HepG2 (cell line): ENCODE results near the gene SUPV3L1. TPM values are rescaled to one million over a fixed set of nuclear protein-coding genes. Genes with fewer than 3 reads are reported as not detected.

Experiments
- ATAC-seq: fragments of 200-7000 bp; cut with Tn5 transposase; 3 replicates; pipeline ENCODE4 v1.9.1; 2020; ENCODE audit warnings: mild to moderate bottlenecking, moderate library complexity
- BruUV-seq: library from RNA; stranded (reverse); fragments of 400-500 nt; replicated peaks from 2 replicates; lab custom pipeline; 2021; lab: Mats Ljungman, UMichigan
- CTCF ChIA-PET: fragments of 300-600 bp; formaldehyde crosslinking; extraction: SDS; loops from one replicate; lab custom pipeline; 2021; ENCODE audit warnings: low total read pairs, inconsistent platforms, low intra/inter-chr PET ratio; lab: Yijun Ruan, JAX
- POLR2A ChIA-PET: fragments of 350-600 bp; sonication (Branson Sonifier 250); formaldehyde crosslinking; loops from one replicate; lab custom pipeline; 2020; ENCODE audit warnings: antibody characterized with exemption, inconsistent platforms; lab: Yijun Ruan, JAX
- DNase-seq: peaks from one replicate; pipeline ENCODE4 v3.0.0-alpha.2; 2015; ENCODE audit warnings: low spot score
- FAIRE-seq: peaks from 3 replicates; lab custom pipeline; 2011; peaks lifted over from hg19 to GRCh38; lab: Jason Lieb, UNC
- H2AFZ ChIP-seq: one replicate; pipeline ENCODE4 v1.6.1; 2011; ENCODE audit warnings: low read length, inconsistent platforms
- H3K27ac ChIP-seq: fragments of 300-600 bp; 3 replicates; pipeline ENCODE4 v1.8.0; 2011; ENCODE audit warnings: mixed run types, mild to moderate bottlenecking, mixed read lengths, low read length, inconsistent platforms; ENCODE audit not compliant: insufficient read depth; ENCODE audit errors: extremely low read length
- H3K27me3 ChIP-seq, 2 experiments: fragments of 200-600 bp in 1 of 2; 2 replicates in 1 of 2; 3 replicates in 1 of 2; pipeline versions ENCODE4 v1.6.0 to v1.8.0; 2011; ENCODE audit warnings: low read length in 2 of 2, mild to moderate bottlenecking in 2 of 2, moderate library complexity in 2 of 2, inconsistent platforms in 1 of 2; ENCODE audit not compliant: insufficient read depth in 2 of 2, control insufficient read depth in 1 of 2
- H3K36me3 ChIP-seq, 2 experiments: fragments of 200-600 bp in 1 of 2; replicated peaks in 1 of 2; 2 replicates in 1 of 2; 3 replicates in 1 of 2; pipeline versions ENCODE4 v1.5.1 to v1.8.0; 2011; ENCODE audit warnings: low read length in 2 of 2, inconsistent platforms in 1 of 2; ENCODE audit not compliant: insufficient read depth in 2 of 2, control insufficient read depth in 1 of 2
- H3K4me1 ChIP-seq: 2 replicates; pipeline ENCODE4 v1.5.1; 2012; ENCODE audit warnings: low read length, inconsistent platforms; ENCODE audit not compliant: insufficient read depth
- H3K4me2 ChIP-seq: 2 replicates; pipeline ENCODE4 v1.6.0; 2011; ENCODE audit warnings: low read depth, low read length, inconsistent platforms
- H3K4me3 ChIP-seq, 3 experiments: fragments of 200-600 bp in 1 of 3; sonication (generic), shearing (Covaris generic) in 1 of 3; replicated peaks in 1 of 3; 2 replicates each; pipeline ENCODE4 v1.5.1; 2011 to 2016; ENCODE audit warnings: low read length in 3 of 3, inconsistent platforms in 2 of 3, low read depth in 2 of 3, mild to moderate bottlenecking in 2 of 3, control low read depth in 1 of 3, mixed read lengths in 1 of 3; ENCODE audit not compliant: insufficient read depth in 1 of 3
- H3K79me2 ChIP-seq: one replicate; pipeline ENCODE4 v1.6.1; 2011; ENCODE audit warnings: low read length, inconsistent platforms; ENCODE audit not compliant: insufficient read depth
- H3K9ac ChIP-seq: 2 replicates; pipeline ENCODE4 v1.6.0; 2011; ENCODE audit warnings: mild to moderate bottlenecking, low read depth, low read length, inconsistent platforms; ENCODE audit not compliant: insufficient read depth
- H3K9me3 ChIP-seq: 2 replicates; pipeline ENCODE4 v1.5.1; 2012; ENCODE audit warnings: mild to moderate bottlenecking, low read length
- H4K20me1 ChIP-seq: 2 replicates; pipeline ENCODE4 v1.6.0; 2011; ENCODE audit warnings: inconsistent platforms, mild to moderate bottlenecking, low read length, moderate library complexity; ENCODE audit not compliant: insufficient read depth
- BORCS8-MEF2B ChIP-seq: sonication (generic); formaldehyde crosslinking; IDR thresholded peaks from 2 replicates; pipeline ENCODE4 v1.8.0; 2022; ENCODE audit warnings: mild to moderate bottlenecking, missing genetic modification reagents
- IKZF1 ChIP-seq: fragments of 450-650 bp; IDR thresholded peaks from 2 replicates; pipeline ENCODE4 v1.7.1; 2016
- KLF15 ChIP-seq: sonication (generic); formaldehyde crosslinking; IDR thresholded peaks from 2 replicates; pipeline ENCODE4 v1.8.1; 2023; ENCODE audit warnings: borderline replicate concordance, mild to moderate bottlenecking, inconsistent platforms, missing genetic modification reagents, mixed read lengths
- REPIN1 ChIP-seq: sonication (generic); formaldehyde crosslinking; IDR thresholded peaks from 2 replicates; pipeline ENCODE4 v1.8.0; 2022; ENCODE audit warnings: missing genetic modification reagents, low read depth, mild to moderate bottlenecking, borderline replicate concordance
- ZC3H13 ChIP-seq: sonication (generic); formaldehyde crosslinking; IDR thresholded peaks from 2 replicates; pipeline ENCODE4 v1.8.1; 2023; ENCODE audit warnings: mild to moderate bottlenecking, missing genetic modification reagents, moderate library complexity
- ZNF205 ChIP-seq: IDR thresholded peaks from 2 replicates; pipeline ENCODE4 v1.6.1; 2018; ENCODE audit warnings: missing biosample characterization, missing genetic modification reagents
- ZNF251 ChIP-seq: sonication (generic); formaldehyde crosslinking; IDR thresholded peaks from 2 replicates; pipeline ENCODE4 v1.9.0; 2021; ENCODE audit warnings: mild to moderate bottlenecking, missing genetic modification reagents
- WGBS: methylation state at CpG from one replicate; pipeline ENCODE4 v1.1.6; 2017; ENCODE audit warnings: low lambda C conversion rate; 5-methylcytosine and 5-hydroxymethylcytosine counted together
- in situ Hi-C: cut with HindIII; loops from 2 replicates; pipeline ENCODE4 v1.10.0; 2017; ENCODE audit warnings: low pct_unique_long_range_greater_than_20kb; ENCODE audit not compliant: extremely low pct_ligation_motif_present
- intact Hi-C: fragments of 100-400 bp; cut with micrococcal nuclease; formaldehyde crosslinking; loops from one replicate; pipeline ENCODE4 v1.10.0; 2022; ENCODE audit not compliant: unreplicated experiment
- polyA plus RNA-seq, 8 experiments: library from polyadenylated mRNA; depleted of rRNA in 3 of 8; stranded (reverse) in 7 of 8; unstranded in 1 of 8; fragments of >200 nt; fragmentation: Illumina TruSeq in 4 of 8; extraction: Trizol in 4 of 8; gene quantifications; 2 replicates each; pipeline versions ENCODE4 v1.2.1 to v1.2.3, GENCODE V29; 2011 to 2016; ENCODE audit warnings: low read depth in 4 of 8, missing spikeins in 1 of 8, mixed read lengths in 1 of 8; ENCODE audit not compliant: insufficient read depth in 1 of 8
- total RNA-seq, 5 experiments: library from RNA; depleted of rRNA; stranded (reverse); fragments of >200 nt; fragmentation: Illumina TruSeq; extraction: Trizol; gene quantifications; 2 replicates each; pipeline ENCODE4 v1.2.3, GENCODE V29; 2016; ENCODE audit warnings: low read depth in 1 of 5
- TF ChIP-seq, protein P1 (sequence below): sonication (generic); formaldehyde crosslinking; IDR thresholded peaks from 2 replicates; pipeline ENCODE4 v1.8.0; 2022; ENCODE audit warnings: low read depth, missing genetic modification reagents
- TF ChIP-seq, protein P2 (sequence below): sonication (generic); formaldehyde crosslinking; IDR thresholded peaks from 2 replicates; pipeline ENCODE4 v1.4.0; 2020; ENCODE audit warnings: low read depth, mild to moderate bottlenecking, missing genetic modification reagents
- TF ChIP-seq, protein P3 (sequence below), 2 experiments: sonication (generic) in 1 of 2; formaldehyde crosslinking in 1 of 2; IDR thresholded peaks; 2 replicates each; pipeline versions ENCODE4 v1.4.0 to v1.6.1; 2018 to 2020; ENCODE audit warnings: missing genetic modification reagents in 2 of 2, borderline replicate concordance in 1 of 2, low read depth in 1 of 2, mild to moderate bottlenecking in 1 of 2, missing biosample characterization in 1 of 2

The SUPV3L1 gene
- total and polyA plus RNA-seq, 2 of the 13 experiments (the other 11 are each of a cell fraction or from before 2014, with no cell fraction given) = 28.8 to 45.7 TPM

DNA sequence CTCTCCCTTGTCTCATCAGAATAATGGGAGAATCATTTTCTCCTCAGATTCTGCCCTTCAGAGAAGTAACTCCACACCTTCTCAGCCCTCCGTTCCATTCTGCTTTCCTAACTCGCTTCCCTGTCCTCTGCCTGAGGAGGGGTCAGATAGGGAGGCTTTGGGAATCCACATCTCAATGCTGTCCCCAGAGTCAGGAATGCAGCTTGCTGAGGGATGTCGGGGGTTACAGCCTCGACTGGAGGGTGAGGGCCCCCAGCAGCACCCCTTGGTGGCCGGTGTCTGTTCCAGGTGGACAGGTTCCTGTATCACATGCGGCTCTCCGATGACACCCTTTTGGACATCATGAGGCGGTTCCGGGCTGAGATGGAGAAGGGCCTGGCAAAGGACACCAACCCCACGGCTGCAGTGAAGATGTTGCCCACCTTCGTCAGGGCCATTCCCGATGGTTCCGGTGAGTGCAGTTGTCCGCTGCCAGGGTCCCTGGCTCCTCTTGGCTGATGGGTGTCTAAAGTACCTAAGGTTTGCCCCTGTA lies 47.0 kb downstream of the SUPV3L1 start:
- CTCF ChIA-PET = no interaction called here
- no peak for FAIRE-seq
- TF ChIP-seq, protein P1, sequence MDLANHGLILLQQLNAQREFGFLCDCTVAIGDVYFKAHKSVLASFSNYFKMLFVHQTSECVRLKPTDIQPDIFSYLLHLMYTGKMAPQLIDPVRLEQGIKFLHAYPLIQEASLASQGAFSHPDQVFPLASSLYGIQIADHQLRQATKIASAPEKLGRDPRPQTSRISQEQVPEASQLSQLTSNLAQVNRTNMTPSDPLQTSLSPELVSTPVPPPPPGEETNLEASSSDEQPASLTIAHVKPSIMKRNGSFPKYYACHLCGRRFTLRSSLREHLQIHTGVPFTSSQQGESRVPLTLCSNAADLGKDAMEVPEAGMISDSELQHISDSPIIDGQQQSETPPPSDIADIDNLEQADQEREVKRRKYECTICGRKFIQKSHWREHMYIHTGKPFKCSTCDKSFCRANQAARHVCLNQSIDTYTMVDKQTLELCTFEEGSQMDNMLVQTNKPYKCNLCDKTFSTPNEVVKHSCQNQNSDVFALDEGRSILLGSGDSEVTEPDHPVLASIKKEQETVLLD (CRISPR knock-in tag) = no peak
- TF ChIP-seq ZNF251 (CRISPR knock-in tag) = no peak
- in situ Hi-C loops = no loop called here
- Histone ChIP-seq H4K20me1 (no peaks in the 10 kb centered on the region), H3K27ac (no peak overlapping the region), H3K9ac (no peak overlapping the region), H2AFZ (no peak overlapping the region), H3K27me3 (no peaks in the 10 kb centered on the region), H3K36me3 (no peaks in the 10 kb centered on the region; a peak in 3 of 5 replicates), H3K4me3 (no peak overlapping the region), H3K4me1 (peaks cover 56% of the 10 kb centered on the region), H3K4me2 (no peak overlapping the region), H3K79me2 (no peaks in the 10 kb centered on the region), H3K9me3 (no peaks in the 10 kb centered on the region)
- ATAC-seq = no peak
- no TSS peak for BruUV-seq
- 86% methylated on average over 11 of the region's 14 CpGs for WGBS
- POLR2A ChIA-PET = no interaction called here
- intact Hi-C loops = no loop called here
- no peak for DNase-seq

DNA sequence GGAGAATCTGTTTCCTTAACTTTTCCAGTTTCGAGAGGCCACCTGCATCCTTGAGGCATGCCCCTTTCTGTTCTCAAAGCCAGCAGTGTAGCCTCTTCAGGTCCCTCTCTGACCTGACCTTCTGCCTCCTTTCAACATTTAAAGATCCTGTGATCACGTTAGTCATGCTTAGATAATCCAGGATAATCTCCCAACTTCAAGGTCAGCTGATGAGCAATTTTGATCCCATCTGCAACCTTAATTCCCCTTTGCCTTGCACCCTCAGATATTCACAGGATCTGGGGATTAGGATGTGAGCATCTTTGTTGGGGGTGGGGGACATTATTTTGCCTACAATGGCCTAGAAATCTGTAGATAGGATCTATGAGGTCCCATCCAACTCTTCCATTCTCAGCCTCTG lies 48.1 kb downstream of the SUPV3L1 start:
- no peak overlapping the region for H3K4me2 ChIP-seq
- FAIRE-seq = no peak
- POLR2A ChIA-PET = no interaction called here
- intact Hi-C loops = no loop called here
- TF ChIP-seq REPIN1 (no peak), ZNF205 (no peak), ZC3H13 (CRISPR knock-in tag) (no peak), IKZF1 (no peak), KLF15 (CRISPR knock-in tag) (no peak), BORCS8-MEF2B (CRISPR knock-in tag) (no peak)
- TF ChIP-seq, protein P2, sequence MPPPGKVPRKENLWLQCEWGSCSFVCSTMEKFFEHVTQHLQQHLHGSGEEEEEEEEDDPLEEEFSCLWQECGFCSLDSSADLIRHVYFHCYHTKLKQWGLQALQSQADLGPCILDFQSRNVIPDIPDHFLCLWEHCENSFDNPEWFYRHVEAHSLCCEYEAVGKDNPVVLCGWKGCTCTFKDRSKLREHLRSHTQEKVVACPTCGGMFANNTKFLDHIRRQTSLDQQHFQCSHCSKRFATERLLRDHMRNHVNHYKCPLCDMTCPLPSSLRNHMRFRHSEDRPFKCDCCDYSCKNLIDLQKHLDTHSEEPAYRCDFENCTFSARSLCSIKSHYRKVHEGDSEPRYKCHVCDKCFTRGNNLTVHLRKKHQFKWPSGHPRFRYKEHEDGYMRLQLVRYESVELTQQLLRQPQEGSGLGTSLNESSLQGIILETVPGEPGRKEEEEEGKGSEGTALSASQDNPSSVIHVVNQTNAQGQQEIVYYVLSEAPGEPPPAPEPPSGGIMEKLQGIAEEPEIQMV = no peak
- TF ChIP-seq, protein P3, sequence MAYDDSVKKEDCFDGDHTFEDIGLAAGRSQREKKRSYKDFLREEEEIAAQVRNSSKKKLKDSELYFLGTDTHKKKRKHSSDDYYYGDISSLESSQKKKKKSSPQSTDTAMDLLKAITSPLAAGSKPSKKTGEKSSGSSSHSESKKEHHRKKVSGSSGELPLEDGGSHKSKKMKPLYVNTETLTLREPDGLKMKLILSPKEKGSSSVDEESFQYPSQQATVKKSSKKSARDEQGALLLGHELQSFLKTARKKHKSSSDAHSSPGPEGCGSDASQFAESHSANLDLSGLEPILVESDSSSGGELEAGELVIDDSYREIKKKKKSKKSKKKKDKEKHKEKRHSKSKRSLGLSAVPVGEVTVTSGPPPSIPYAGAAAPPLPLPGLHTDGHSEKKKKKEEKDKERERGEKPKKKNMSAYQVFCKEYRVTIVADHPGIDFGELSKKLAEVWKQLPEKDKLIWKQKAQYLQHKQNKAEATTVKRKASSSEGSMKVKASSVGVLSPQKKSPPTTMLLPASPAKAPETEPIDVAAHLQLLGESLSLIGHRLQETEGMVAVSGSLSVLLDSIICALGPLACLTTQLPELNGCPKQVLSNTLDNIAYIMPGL (CRISPR knock-in tag; IDR thresholded peaks at IDR 0.05; ENCODE audit: borderline replicate concordance in 1 of 2, low read depth in 1 of 2) = no peak
- TF ChIP-seq, all 625 proteins: peak for 0
- no peaks in the 10 kb centered on the region for H3K79me2 ChIP-seq
- H3K36me3 ChIP-seq = no peaks in the 10 kb centered on the region; a peak in 3 of 5 replicates
- no peaks in the 10 kb centered on the region for H4K20me1 ChIP-seq
- no peak overlapping the region for H3K9ac ChIP-seq
- no peak overlapping the region for H2AFZ ChIP-seq
- WGBS = 90% methylated on average over 2 of the region's 2 CpGs
- no peaks in the 10 kb centered on the region for H3K9me3 ChIP-seq
- H3K27ac ChIP-seq = no peak overlapping the region
- no peak overlapping the region for H3K4me3 ChIP-seq
- H3K27me3 ChIP-seq = no peaks in the 10 kb centered on the region
- in situ Hi-C loops = no loop called here
- peaks cover 44% of the 10 kb centered on the region for H3K4me1 ChIP-seq
- CTCF ChIA-PET = no interaction called here
- no TSS peak for BruUV-seq
- ATAC-seq = no peak
- no peak for DNase-seq
